WTC11 (cell line): ENCODE data around the gene PEX7.

Experiments
- ATF1 ChIP-seq: sonication (generic); formaldehyde crosslinking; IDR thresholded peaks from 2 replicates; pipeline ENCODE4 v1.8.1; 2023; ENCODE audit warnings: mild to moderate bottlenecking, moderate library complexity, missing genetic modification reagents
- CTCF ChIP-seq: fragments of 200-600 bp; IDR thresholded peaks from 2 replicates; pipeline ENCODE4 v1.8.0; 2022; ENCODE audit warnings: antibody characterized with exemption
- FOXP4 ChIP-seq: sonication (generic); formaldehyde crosslinking; IDR thresholded peaks from 2 replicates; pipeline ENCODE4 v1.8.0; 2022; ENCODE audit warnings: mild to moderate bottlenecking, missing genetic modification reagents
- ZBTB43 ChIP-seq: sonication (generic); formaldehyde crosslinking; IDR thresholded peaks from 2 replicates; pipeline ENCODE4 v1.8.1; 2023; ENCODE audit warnings: mild to moderate bottlenecking, missing genetic modification reagents
- ZNF263 ChIP-seq: sonication (generic); formaldehyde crosslinking; IDR thresholded peaks from 2 replicates; pipeline ENCODE4 v1.8.1; 2022; ENCODE audit warnings: low read depth, mild to moderate bottlenecking, moderate library complexity, missing genetic modification reagents

- TF ChIP-seq CTCF: no peak
- no peak for TF ChIP-seq ATF1
- no peak for TF ChIP-seq ZBTB43 (CRISPR knock-in tag)
- no peak for TF ChIP-seq ZNF263 (CRISPR knock-in tag)
- TF ChIP-seq FOXP4 (CRISPR knock-in tag): no peak
Measured at GRCh38 chr6:136816656-136817055, 5.7 kb upstream of the PEX7 start.
